Measurements from ENCODE around the gene ATP13A4. TPM values are rescaled to one million over a fixed set of nuclear protein-coding genes. Genes with fewer than 3 reads are reported as not detected.

Gene ATP13A4
- total RNA-seq, 4 donors from 2014 or later = 18.7 to 75.0 (median 35.3) TPM

DNA sequence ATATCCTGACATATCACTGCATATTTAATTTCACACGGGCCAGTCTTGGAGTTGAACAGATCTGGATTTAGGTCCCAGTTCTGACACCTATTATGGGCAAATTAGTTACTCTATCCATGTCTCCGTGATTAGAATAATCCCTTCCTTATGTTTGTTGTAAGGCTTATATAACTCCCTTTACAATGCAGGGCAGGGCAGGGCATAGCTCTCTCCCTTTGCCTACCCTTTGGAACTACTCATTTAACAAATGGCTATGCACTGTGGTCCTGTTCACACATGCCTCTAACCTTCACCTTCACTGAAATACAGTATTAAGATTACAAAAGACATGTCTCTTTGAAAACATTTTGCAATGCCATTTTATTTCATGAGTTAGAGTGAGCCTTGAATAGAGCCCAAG lies 151.4 kb downstream of the ATP13A4 start:
- no peak overlapping the region for H3K4me3 ChIP-seq
- no peak for DNase-seq (ENCODE audit: low spot score in 2 of 2)
- no peak overlapping the region for H3K27ac ChIP-seq
- 90% methylated on average over 2 of the region's 2 CpGs for WGBS
- H3K9me3 ChIP-seq = no peaks in the 10 kb centered on the region
- no peaks in the 10 kb centered on the region for H3K27me3 ChIP-seq
- no peaks in the 10 kb centered on the region for H3K4me1 ChIP-seq
- H3K36me3 ChIP-seq = peaks cover 3% of the 10 kb centered on the region
- TF ChIP-seq POLR2AphosphoS5 (IDR thresholded peaks at IDR 0.05) (no peak), POLR2A (IDR thresholded peaks at IDR 0.05) (no peak), EP300 (IDR thresholded peaks at IDR 0.05) (no peak)
- TF ChIP-seq, protein P1, sequence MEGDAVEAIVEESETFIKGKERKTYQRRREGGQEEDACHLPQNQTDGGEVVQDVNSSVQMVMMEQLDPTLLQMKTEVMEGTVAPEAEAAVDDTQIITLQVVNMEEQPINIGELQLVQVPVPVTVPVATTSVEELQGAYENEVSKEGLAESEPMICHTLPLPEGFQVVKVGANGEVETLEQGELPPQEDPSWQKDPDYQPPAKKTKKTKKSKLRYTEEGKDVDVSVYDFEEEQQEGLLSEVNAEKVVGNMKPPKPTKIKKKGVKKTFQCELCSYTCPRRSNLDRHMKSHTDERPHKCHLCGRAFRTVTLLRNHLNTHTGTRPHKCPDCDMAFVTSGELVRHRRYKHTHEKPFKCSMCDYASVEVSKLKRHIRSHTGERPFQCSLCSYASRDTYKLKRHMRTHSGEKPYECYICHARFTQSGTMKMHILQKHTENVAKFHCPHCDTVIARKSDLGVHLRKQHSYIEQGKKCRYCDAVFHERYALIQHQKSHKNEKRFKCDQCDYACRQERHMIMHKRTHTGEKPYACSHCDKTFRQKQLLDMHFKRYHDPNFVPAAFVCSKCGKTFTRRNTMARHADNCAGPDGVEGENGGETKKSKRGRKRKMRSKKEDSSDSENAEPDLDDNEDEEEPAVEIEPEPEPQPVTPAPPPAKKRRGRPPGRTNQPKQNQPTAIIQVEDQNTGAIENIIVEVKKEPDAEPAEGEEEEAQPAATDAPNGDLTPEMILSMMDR (IDR thresholded peaks at IDR 0.05) = no peak

DNA sequence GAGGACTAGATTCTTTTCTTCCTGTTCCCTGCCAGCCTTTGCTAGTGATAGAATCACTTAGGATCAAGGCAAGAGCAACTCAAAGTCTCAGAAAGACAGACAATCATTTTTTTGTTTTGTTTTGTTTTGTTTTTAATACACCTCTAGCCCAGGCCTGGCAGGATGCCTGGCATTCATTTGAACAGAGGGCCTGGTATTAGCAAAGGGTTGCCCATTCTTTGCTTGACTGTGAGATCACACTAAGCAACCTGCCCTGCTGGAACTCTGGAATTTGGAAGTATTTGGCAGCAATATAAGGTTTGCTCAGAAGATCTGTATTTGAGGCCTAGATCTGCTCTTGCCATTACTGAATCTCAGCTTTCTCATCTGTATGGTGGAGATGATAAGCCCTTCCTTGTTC lies 154.4 kb downstream of the ATP13A4 start:
- Histone ChIP-seq H3K36me3 (no peaks in the 10 kb centered on the region), H3K27ac (no peak overlapping the region), H3K27me3 (no peaks in the 10 kb centered on the region), H3K4me3 (no peak overlapping the region), H3K9me3 (no peaks in the 10 kb centered on the region), H3K4me1 (no peaks in the 10 kb centered on the region)
- TF ChIP-seq EP300 (IDR thresholded peaks at IDR 0.05) (no peak), POLR2AphosphoS5 (IDR thresholded peaks at IDR 0.05) (no peak), POLR2A (IDR thresholded peaks at IDR 0.05) (no peak)
- TF ChIP-seq, protein P1 (IDR thresholded peaks at IDR 0.05) = no peak
- no peak for DNase-seq (ENCODE audit: low spot score in 2 of 2)

DNA sequence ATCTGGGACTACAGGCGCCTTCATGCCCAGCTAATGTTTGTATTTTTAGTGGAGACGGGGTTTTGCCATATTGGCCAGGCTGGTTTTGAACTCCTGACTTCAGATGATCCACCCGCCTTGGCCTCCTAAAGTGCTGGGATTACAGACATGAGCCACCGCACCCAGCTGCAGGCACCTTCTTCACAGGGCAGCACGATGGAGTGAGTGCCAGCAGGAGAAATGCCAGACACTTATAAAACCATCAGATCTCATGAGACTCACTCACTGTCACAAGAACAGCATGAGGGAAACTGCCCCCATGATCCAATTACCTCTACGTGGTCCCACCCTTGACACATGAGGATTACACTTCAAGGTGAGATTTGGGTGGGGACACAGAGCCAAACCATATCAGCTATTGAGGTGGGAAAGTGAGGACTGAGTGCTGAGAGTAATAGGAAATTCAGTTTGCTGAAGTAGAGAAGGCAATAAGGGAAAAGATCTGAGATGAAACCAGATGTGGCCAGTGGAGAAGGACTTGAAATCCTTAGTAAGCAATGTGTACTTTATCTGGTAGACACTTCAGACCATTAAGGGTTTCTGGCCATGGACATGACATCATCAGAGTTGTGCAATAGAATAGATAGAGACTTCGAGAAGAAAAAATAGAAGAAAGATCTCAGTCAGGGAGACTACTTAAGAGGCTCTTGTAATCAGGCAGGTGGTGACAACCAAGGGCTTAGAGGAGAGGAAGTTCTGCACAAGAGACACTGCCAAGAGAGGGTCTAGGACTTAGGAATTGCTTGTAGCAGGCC lies 158.0 kb downstream of the ATP13A4 start:
- H3K9me3 ChIP-seq = no peaks in the 10 kb centered on the region
- no peak overlapping the region for H3K4me3 ChIP-seq
- no peaks in the 10 kb centered on the region for H3K4me1 ChIP-seq
- TF ChIP-seq POLR2AphosphoS5 (IDR thresholded peaks at IDR 0.05) (no peak), EP300 (IDR thresholded peaks at IDR 0.05) (no peak), POLR2A (IDR thresholded peaks at IDR 0.05) (no peak)
- TF ChIP-seq, protein P1 (IDR thresholded peaks at IDR 0.05) = no peak
- H3K27ac ChIP-seq = no peak overlapping the region
- no peaks in the 10 kb centered on the region for H3K36me3 ChIP-seq
- DNase-seq (ENCODE audit: low spot score in 2 of 2) = no peak
- no peaks in the 10 kb centered on the region for H3K27me3 ChIP-seq
- WGBS = 64% methylated on average over 7 of the region's 7 CpGs

DNA sequence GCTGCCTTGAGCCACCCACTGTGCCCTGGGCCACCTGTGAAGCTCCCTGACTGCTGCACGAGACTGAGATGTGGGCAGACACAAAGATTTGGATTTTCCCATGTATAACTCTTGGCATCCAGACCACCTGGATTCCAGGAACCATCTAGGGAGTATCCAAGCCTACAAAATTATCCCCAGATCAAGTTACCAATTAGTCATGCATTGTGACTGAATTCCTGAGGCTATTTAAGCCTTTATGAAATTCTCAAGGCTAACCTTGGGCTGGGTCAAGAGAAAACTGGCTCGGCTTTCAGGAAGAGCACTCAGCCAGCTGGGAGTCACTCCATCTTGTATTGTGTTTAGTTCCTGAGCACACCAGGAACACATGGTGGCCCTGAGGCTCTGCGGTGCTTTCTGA lies 162.8 kb downstream of the ATP13A4 start:
- no peak for DNase-seq (ENCODE audit: low spot score in 2 of 2)
- TF ChIP-seq POLR2AphosphoS5 (IDR thresholded peaks at IDR 0.05) = no peak
- TF ChIP-seq, protein P1 (IDR thresholded peaks at IDR 0.05) = no peak
- no peak for TF ChIP-seq EP300 (IDR thresholded peaks at IDR 0.05)
- no peak for TF ChIP-seq POLR2A (IDR thresholded peaks at IDR 0.05)
- no peak overlapping the region for H3K4me3 ChIP-seq
- no peaks in the 10 kb centered on the region for H3K4me1 ChIP-seq
- H3K27me3 ChIP-seq = no peaks in the 10 kb centered on the region
- WGBS = 27% methylated on average over 2 of the region's 3 CpGs
- no peak overlapping the region for H3K27ac ChIP-seq
- no peaks in the 10 kb centered on the region for H3K9me3 ChIP-seq
- no peaks in the 10 kb centered on the region for H3K36me3 ChIP-seq

DNA sequence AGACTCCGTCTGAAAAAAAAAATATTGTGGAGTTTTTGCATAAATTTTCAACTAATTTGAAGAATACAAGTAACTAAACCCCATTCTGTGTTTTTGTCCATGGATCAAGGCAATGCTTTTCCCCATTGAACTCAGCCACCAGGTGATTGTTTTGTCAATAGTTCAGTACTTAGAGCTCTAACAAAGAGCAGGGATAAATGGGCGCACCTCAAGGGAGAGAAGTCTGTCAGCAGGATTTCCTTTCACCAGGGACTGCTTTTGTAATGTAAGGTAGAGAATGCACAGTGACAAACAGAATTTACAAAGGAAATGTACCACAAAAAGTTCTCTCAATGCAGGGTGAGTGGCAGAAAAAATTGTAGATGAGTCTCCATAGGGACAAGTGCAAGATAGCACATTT lies 165.4 kb downstream of the ATP13A4 start:
- H3K9me3 ChIP-seq = no peaks in the 10 kb centered on the region
- no peaks in the 10 kb centered on the region for H3K27me3 ChIP-seq
- no peak overlapping the region for H3K4me3 ChIP-seq
- TF ChIP-seq EP300 (IDR thresholded peaks at IDR 0.05) = no peak
- TF ChIP-seq, protein P1 (IDR thresholded peaks at IDR 0.05) = no peak
- no peak for TF ChIP-seq POLR2A (IDR thresholded peaks at IDR 0.05)
- WGBS = 76% methylated on average over 2 of the region's 2 CpGs
- DNase-seq (ENCODE audit: low spot score in 2 of 2) = no peak
- H3K36me3 ChIP-seq = no peaks in the 10 kb centered on the region
- H3K27ac ChIP-seq = no peak overlapping the region
- H3K4me1 ChIP-seq = no peaks in the 10 kb centered on the region
